Stimulated activated CD8-positive, alpha-beta memory T cell treated with anti-CD3 and anti-CD28 coated beads, Interleukin-2, amount 100 ng/mL, for 1 hour (primary cell): ENCODE results near the gene CAMK1.

Experiments
- DNase-seq, 2 donors: peaks; one replicate each; pipeline ENCODE4 v3.0.0-alpha.2; 2020; ENCODE audit warnings: low read depth in 2 of 2

CAMK1 gene

DNA sequence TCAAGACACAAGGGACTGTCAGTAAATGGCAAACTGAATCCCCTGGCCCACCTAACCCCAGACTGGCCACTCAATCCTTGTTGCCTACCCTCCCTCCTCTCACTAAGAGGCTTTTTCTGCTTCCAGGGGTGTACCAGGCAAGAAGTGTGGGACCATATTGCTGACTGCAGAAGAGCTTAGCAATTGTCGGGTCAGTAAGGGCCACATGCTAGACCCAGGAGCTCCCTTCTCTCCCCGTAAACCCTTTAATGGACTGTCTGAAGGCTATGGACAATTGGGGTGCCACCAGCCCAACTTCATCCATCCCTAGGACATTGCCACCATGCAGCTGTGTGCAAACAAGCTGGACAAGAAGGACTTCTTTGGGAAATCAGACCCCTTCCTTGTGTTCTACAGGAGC is 57.3 kb downstream of the CAMK1 start:
- no peak for DNase-seq

- DNase-seq: no peak
These were observed 59.5 kb downstream of the CAMK1 start for GRCh38 chr3:9710174-9710739.
